ENCODE measurements around the gene F3.

- no peak for TF ChIP-seq CTCF (IDR thresholded peaks at IDR 0.05)
- no peak for TF ChIP-seq POLR2A (IDR thresholded peaks at IDR 0.05)
Observed at GRCh38 chr1:94539496-94539895, 2.1 kb downstream of the F3 start.

All from adrenal gland (tissue), 5 donors.